CD4-positive, alpha-beta T cell treated with Interferon alpha-2 for 1 hour (primary cell): ENCODE data around the gene DNAJC11.

Source experiments
- DNase-seq, 2 donors: peaks; one replicate each; pipeline ENCODE4 v3.0.0-alpha.2; 2020 to 2022

DNAJC11 gene

DNA sequence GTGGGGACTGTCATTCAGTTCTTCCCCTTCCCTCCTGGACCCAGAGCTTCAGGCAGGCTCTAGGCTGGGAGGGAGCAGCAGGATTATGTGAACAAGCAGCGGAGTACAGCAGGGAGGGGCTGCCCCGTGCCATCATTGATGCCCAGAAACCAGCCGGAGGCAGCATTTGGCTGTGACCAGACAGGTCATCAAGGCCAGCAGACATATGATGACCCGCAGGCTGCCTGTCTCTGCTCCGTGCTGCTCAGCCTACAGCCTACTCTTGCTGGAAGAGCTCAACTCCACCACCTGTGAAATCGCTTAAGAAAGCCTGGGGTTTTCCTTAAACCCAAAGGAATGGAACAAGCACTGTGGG, 103.9 kb downstream of the DNAJC11 start:
- DNase-seq = no peak

DNA sequence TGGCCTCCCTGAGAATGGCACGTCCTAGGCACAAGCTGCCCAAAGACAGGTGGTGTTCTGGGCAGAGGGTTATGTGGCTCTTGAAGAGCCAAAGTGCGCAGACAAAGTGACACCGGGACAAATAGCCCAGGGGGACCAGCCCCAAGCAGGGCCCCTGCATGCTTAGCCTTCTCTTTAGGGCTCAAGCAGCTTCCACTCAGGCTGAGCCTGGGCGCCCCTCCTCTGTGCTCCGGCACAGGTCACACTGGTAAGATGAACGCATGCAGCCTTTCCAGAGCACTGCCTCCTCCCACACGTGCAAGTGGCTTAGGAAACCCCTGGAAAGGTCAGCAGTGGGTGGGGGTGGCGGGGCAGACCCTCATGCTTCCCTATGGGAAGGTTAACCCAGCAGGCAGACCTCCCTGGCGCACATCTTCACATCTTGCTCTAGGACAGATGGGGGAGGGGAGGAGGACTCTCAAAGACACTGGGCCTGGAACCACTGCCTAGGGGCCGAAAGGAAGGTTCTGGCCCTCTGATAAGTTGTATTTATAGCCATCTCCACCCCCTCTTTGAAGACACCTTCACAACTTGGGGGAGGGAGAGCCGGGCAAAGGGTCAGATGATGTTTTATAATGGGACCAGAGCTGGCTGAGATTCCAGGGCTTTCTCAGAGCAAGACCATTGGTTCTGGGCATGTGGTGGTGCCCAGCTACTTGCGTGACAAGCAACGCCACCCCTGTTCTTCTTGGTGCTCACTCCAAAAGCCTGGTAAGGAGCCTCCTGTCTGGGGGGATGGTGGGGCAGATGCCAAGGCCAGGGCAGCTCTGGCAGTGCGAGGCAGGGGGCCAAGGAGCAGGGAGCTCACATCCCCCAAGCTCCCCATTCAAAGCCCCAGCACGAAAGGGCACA, 104.5 kb downstream of the DNAJC11 start:
- DNase-seq = no peak

GRCh38 chr1:6596351-6596750, 105.3 kb downstream of the DNAJC11 start:
- no peak for DNase-seq

- no peak for DNase-seq
Measured at GRCh38 chr1:6594977-6595740, 106.5 kb downstream of the DNAJC11 start.

GRCh38 chr1:6593810-6594209, 107.8 kb downstream of the DNAJC11 start:
- no peak for DNase-seq

- DNase-seq = no peak
Measured at GRCh38 chr1:6592865-6593593, 108.6 kb downstream of the DNAJC11 start.

GRCh38 chr1:6592441-6592840, 109.2 kb downstream of the DNAJC11 start:
- no peak for DNase-seq

DNA sequence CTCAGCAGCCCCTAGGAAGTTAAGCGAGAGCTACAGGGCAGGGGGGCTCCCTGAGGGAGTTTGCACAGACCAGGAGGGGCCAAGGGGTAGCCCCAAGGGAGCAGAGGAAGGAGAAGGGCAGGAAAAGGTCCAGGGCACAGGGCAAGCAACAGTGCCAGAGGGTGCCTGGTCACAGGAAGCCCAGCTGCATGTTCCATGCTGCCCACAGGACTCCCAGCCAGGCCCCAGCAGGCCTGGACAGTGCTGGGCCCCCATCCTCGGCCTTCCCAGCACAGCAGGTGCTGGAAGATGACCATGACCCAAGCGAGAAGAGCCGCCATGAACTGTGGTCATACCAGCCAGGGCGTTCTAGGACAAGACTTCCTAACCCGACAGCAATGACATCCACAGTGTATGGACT, 110.0 kb downstream of the DNAJC11 start:
- DNase-seq = no peak

DNA sequence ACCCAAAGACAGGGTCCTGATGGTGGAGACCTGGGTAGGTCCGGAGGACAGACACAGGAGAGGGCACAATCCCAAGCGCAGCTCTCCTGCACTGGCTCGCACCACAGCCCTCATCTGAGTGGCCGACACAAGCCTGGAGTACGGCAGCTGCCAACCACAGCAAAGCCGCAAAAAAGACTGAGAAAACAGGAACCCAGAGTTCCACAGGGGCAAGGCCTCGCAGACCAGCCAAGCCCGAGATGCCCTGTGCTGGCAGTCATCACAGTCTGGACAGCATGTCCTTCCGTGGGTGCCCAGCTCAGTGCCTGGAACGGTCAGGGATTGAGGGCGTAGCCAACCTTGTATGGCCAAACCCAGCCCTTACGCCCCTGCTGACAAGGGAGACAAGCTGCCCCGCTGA, 110.4 kb downstream of the DNAJC11 start:
- no peak for DNase-seq

DNA sequence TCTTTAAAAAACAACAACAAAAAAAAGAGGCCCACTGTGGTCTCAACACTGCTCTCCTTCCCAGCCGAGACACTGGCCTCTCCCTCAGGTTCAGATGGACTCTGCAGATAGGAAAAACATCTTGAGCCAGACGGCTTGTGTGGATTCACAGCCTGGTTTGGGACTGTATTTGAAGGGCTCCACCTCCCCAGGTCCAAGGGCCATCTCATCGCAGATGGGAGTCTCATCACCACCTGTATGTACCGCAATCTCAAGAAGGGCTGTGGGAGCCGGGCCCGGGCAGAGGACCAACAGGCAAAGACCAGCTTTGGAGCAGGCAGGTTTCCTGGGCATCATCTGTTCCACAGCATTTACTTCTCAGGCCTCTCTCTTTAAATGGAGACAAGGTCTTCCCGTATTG, 111.6 kb downstream of the DNAJC11 start:
- no peak for DNase-seq

DNA sequence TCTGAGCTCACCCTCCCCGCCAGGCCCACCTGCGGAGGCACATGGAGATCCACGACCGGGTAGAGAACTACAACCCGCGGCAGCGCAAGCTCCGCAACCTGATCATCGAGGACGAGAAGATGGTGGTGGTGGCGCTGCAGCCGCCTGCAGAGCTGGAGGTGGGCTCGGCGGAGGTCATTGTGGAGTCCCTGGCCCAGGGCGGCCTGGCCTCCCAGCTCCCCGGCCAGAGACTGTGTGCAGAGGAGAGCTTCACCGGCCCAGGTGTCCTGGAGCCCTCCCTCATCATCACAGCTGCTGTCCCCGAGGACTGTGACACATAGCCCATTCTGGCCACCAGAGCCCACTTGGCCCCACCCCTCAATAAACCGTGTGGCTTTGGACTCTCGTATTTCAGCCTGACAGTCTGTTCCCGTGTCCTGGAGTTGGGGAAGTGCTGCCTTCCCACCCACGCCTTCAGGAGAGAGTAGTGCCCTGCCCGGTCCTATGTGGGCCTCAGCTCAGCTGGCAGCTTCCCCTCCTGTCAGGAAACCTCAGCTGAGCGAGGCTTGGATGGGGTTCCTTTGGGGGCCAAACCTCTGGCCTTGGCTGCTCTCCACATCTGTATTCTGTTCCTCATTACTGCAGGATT, 112.6 kb downstream of the DNAJC11 start:
- DNase-seq = no peak

DNA sequence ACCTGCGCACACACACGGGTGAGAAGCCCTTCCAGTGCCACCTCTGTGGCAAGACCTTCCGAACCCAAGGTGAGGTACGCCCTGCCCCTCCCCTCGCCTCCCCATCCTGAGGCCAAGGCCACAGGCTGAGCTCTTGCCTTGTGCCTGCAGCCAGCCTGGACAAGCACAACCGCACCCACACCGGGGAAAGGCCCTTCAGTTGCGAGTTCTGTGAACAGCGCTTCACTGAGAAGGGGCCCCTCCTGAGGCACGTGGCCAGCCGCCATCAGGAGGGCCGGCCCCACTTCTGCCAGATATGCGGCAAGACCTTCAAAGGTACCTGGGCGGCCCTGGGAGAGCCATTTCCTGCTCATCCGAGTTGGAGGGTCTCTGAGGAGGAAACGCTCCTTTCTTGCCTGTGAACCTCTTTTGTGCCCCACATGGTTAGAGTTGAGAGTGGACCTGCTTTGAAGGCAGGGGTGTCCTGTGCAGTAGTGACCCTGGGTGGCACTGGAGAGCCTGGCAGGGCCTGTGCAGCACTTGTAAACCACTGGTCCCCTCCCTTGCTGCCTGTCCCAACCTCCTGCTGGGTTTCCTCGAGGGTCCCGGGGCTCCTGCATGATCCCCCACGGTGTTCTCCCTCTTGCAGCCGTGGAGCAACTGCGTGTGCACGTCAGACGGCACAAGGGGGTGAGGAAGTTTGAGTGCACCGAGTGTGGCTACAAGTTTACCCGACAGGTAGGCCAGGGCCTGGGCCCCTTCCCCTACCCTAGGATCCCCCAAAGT, 113.3 kb downstream of the DNAJC11 start:
- DNase-seq = no peak

DNA sequence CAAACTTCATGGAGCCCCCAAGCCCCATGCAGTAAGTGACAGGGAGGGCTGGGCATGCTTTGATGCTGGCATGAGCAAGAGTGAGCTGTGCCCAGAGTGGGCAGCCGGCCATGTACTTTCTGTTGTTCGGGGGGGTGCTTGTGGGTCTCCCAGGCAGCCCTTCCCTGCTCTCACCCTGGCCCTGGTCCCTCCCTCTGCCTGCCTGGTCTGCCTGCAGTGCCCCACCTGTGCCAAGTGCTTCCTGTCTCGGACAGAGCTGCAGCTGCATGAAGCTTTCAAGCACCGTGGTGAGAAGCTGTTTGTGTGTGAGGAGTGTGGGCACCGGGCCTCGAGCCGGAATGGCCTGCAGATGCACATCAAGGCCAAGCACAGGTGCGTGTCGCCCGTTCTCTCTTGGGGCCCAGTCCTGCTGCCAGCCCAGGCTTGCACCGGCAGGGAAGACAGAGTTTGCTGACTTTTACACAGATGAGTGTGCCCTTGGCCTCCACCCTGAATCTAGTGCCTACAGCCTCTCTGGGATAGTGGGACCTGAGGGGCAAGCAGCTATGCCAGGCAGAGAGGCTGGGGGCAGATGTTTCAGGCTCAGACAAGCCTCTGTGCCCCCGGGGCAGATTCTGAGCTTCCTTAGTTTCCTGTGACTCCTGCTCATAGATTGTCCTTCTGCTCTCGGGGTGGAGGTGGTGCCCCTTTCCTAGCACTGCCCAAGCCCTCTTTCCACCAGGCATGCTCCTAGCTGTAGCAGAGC, 114.2 kb downstream of the DNAJC11 start:
- no peak for DNase-seq

DNA sequence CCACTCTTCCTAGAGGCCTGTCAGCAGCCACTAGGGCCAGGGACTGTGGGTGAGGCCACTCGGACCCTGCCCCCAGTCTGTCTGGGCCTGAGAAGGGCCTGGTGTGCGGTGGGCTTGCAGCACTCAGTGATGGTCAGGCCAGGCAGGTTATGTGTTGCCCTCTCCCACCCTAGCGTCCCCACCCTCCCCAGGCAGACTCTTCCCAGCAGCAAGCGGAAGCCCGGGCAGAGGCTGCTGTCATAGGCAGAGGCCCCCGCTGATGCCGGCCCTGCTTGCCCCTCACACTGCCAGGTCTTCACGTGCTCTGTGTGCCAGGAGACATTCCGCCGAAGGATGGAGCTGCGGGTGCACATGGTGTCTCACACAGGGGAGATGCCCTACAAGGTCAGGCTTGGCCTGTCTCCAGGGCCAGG, 115.2 kb downstream of the DNAJC11 start:
- no peak for DNase-seq

- no peak for DNase-seq
Measured at GRCh38 chr1:6585841-6586240, 115.8 kb downstream of the DNAJC11 start.

- DNase-seq = no peak
Measured at GRCh38 chr1:6585081-6585722, 116.4 kb downstream of the DNAJC11 start.
